SK-N-SH treated with all-trans-retinoic acid at 6 μM for 48 hours (cell line): ENCODE data around the gene TSHZ2.

ENCODE experiments used
- ARNTL ChIP-seq: fragments of 450-650 bp; formaldehyde crosslinking; IDR thresholded peaks from 2 replicates; pipeline ENCODE4 v1.5.0; 2020; ENCODE audit warnings: low read depth, mild to moderate bottlenecking, moderate library complexity, borderline replicate concordance
- CREB5 ChIP-seq: fragments of 250-450 bp; sonication (Bioruptor Pico); IDR thresholded peaks from 2 replicates; pipeline ENCODE4 v1.5.1; 2020; ENCODE audit warnings: low read depth, mild to moderate bottlenecking, moderate library complexity
- CSDC2 ChIP-seq: fragments of 250-450 bp; sonication (Bioruptor Pico); IDR thresholded peaks from 2 replicates; pipeline ENCODE4 v1.5.0; 2020; ENCODE audit warnings: mild to moderate bottlenecking, moderate library complexity
- CSRNP3 ChIP-seq: fragments of 250-450 bp; sonication (Bioruptor Pico); IDR thresholded peaks from 2 replicates; pipeline ENCODE4 v1.5.1; 2021; ENCODE audit warnings: mild to moderate bottlenecking, moderate library complexity
- ISL1 ChIP-seq: fragments of 250-450 bp; sonication (Bioruptor Pico); IDR thresholded peaks from 2 replicates; pipeline ENCODE4 v2.1.2; 2022; ENCODE audit warnings: mild to moderate bottlenecking, moderate library complexity
- PATZ1 ChIP-seq: fragments of 250-450 bp; sonication (Bioruptor Pico); IDR thresholded peaks from 2 replicates; pipeline ENCODE4 v1.8.0; 2020; ENCODE audit warnings: mild to moderate bottlenecking, moderate library complexity, borderline replicate concordance
- PPARA ChIP-seq: fragments of 250-450 bp; sonication (Bioruptor Pico); IDR thresholded peaks from 2 replicates; pipeline ENCODE4 v1.5.0; 2020; ENCODE audit warnings: mild to moderate bottlenecking, borderline replicate concordance
- RARB ChIP-seq: fragments of 250-450 bp; sonication (Bioruptor Pico); IDR thresholded peaks from 2 replicates; pipeline ENCODE4 v1.8.0; 2021; ENCODE audit warnings: mild to moderate bottlenecking, moderate library complexity
- TOX ChIP-seq: fragments of 250-450 bp; sonication (Bioruptor Pico); IDR thresholded peaks from 2 replicates; pipeline ENCODE4 v1.8.0; 2021; ENCODE audit warnings: mild to moderate bottlenecking, moderate library complexity, borderline replicate concordance
- ZFP3 ChIP-seq: fragments of 250-450 bp; sonication (Bioruptor Pico); IDR thresholded peaks from 2 replicates; pipeline ENCODE4 v1.5.0; 2020; ENCODE audit warnings: mild to moderate bottlenecking, moderate library complexity
- ZFP30 ChIP-seq: fragments of 450-650 bp; formaldehyde crosslinking; IDR thresholded peaks from 2 replicates; pipeline ENCODE4 v1.5.0; 2022; ENCODE audit warnings: mild to moderate bottlenecking, moderate library complexity
- ZNF8 ChIP-seq: fragments of 450-650 bp; formaldehyde crosslinking; IDR thresholded peaks from 2 replicates; pipeline ENCODE4 v1.5.0; 2020; ENCODE audit warnings: mild to moderate bottlenecking, moderate library complexity

GRCh38 chr20:53365076-53365475 lies 392.9 kb downstream of the TSHZ2 start:
- TF ChIP-seq CREB5 (CRISPR knock-in tag): no peak
- TF ChIP-seq ZFP3: no peak
- no peak for TF ChIP-seq ARNTL (CRISPR knock-in tag)
- TF ChIP-seq TOX (CRISPR knock-in tag): no peak
- no peak for TF ChIP-seq CSDC2 (CRISPR knock-in tag)
- no peak for TF ChIP-seq ZFP30 (CRISPR knock-in tag)
- no peak for TF ChIP-seq PATZ1 (CRISPR knock-in tag)
- TF ChIP-seq PPARA (CRISPR knock-in tag): no peak
- TF ChIP-seq ISL1: no peak
- no peak for TF ChIP-seq RARB (CRISPR knock-in tag)
- TF ChIP-seq CSRNP3 (CRISPR knock-in tag): no peak
- no peak for TF ChIP-seq ZNF8 (CRISPR knock-in tag)
